A204.1 (cell line): ENCODE data around the gene RAB6B.

ENCODE experiments used
- FAIRE-seq: peaks from 2 replicates; lab custom pipeline; 2012; peaks lifted over from hg19 to GRCh38; lab: Jason Lieb, UNC

RAB6B gene

GRCh38 chr3:133895208-133896001 is at the start of gene RAB6B:
RAB6B (minus strand) TSS chr3:133895882; CDS start chr3:133895466, 416 bp downstream.
- FAIRE-seq = no peak

GRCh38 chr3:133944641-133945380 is 49.1 kb upstream of the RAB6B start:
- FAIRE-seq = no peak

- no peak for FAIRE-seq
Measured at GRCh38 chr3:133944181-133944580, 48.5 kb upstream of the RAB6B start.

- FAIRE-seq = no peak
Measured at GRCh38 chr3:133943639-133944141, 48.0 kb upstream of the RAB6B start.

DNA sequence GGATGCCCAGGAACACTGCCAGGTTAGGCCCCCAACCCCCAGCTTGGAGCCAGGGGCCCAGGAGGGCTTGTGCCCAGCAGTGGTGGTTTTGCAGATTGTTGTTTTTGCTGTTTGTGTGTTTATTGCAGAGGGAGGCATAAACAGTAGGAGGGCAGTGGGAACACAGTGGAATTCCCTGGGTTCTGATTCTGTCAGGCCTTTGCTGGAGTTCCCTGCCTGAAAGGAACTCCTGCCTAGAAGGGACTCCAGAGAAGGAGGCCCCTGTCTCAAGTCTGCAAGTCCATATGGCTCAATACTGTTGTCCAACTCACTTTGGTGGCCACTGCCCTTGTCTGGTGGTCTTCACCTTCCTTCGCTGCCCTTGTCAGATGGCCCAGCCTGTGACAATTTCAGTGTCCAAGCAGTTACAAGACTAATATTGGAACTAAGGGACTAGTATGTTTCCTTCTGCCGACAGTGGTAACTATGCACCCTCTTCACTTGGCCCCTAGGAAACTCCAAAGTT is 47.4 kb upstream of the RAB6B start:
- no peak for FAIRE-seq

DNA sequence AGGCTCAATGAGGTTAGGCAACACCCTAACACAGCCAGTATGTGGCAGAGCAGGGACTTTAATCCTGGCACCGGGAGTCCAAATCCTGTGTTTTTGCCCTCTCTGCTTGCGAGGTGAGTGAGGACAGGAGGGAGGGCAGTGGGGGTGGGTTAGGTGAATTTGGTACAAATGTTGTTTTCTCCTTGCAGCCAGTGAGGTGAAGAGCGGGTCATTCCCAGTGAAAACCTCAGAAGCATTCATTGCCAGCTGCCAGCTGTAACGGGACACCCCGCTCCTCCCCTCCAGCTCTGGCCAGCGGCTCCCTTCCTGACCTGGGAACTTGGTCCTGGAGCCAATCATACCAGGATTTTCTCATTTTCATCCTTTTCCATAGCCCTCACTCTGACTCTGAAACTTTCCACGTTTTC is 45.7 kb upstream of the RAB6B start:
- FAIRE-seq = no peak

- FAIRE-seq = no peak
Measured at GRCh38 chr3:133940536-133940935, 44.9 kb upstream of the RAB6B start.

GRCh38 chr3:133939463-133939835 is 43.8 kb upstream of the RAB6B start:
- FAIRE-seq = no peak

DNA sequence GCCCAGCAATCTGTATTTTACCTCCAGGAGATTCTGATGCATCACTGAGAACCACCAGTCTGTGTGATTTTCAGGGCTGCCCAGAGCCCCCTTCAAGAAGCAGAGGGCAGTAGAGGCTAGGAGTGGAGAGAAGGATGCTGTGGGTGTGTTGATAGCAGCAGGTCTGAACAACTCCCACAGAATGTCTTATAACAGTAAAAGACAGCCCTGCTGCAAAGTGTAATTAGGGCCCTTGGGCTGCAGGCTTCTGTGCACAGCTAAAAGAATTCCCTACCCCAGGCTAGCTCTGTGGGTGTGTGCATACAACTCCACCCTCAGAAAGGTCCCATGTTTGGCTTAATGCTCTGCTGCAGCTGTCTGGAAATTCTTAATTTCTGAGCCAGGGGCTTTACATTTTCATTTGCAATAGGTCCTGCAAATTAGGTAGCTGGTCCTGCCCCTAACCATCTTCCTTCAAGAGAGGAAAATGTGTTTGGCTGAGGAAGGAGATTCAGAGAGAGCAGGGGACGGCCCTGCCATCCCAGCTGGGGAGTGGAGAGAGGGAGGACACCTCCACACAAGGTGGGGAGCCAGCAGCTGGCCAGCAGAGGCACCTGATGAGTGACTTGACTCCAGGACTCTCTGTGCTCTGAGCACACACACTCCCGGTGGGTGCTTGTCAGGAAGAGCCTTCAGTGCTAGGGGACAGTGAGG is 43.2 kb upstream of the RAB6B start:
- no peak for FAIRE-seq

GRCh38 chr3:133937756-133938601 is 42.3 kb upstream of the RAB6B start:
- FAIRE-seq = no peak

DNA sequence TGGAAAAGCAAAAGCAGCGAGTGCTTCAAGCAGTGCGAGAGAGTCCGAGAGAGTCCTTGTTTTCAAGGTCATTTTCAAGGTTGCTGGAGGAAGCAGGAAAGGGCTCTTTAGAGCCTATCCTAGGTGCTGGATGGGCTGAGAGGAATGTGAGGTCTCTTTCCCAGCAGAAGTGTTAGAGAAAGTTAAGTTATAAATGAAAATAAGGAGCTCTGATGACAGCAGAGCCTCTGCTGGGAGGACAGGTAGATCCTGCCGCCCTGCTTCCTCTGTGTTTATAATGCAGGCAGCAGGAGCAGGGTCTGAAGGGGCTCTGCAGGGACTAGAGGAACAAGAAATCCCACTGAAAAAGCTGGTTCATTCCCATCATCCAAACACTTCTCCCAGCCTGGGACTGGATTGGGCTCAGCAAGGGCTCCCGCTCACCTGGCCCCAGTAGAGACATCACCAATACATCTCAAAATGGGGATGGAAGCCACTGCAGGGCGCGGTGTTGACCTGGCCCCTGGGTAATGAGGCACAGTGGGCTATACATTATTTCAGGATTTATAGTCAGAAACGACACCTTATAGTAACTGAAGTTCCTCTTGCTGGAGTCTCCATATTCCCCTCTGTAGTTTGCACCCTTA is 41.5 kb upstream of the RAB6B start:
- FAIRE-seq = no peak

GRCh38 chr3:133935843-133936769 is 40.4 kb upstream of the RAB6B start:
- FAIRE-seq = no peak

- FAIRE-seq = no peak
Measured at GRCh38 chr3:133934996-133935842, 39.5 kb upstream of the RAB6B start.

DNA sequence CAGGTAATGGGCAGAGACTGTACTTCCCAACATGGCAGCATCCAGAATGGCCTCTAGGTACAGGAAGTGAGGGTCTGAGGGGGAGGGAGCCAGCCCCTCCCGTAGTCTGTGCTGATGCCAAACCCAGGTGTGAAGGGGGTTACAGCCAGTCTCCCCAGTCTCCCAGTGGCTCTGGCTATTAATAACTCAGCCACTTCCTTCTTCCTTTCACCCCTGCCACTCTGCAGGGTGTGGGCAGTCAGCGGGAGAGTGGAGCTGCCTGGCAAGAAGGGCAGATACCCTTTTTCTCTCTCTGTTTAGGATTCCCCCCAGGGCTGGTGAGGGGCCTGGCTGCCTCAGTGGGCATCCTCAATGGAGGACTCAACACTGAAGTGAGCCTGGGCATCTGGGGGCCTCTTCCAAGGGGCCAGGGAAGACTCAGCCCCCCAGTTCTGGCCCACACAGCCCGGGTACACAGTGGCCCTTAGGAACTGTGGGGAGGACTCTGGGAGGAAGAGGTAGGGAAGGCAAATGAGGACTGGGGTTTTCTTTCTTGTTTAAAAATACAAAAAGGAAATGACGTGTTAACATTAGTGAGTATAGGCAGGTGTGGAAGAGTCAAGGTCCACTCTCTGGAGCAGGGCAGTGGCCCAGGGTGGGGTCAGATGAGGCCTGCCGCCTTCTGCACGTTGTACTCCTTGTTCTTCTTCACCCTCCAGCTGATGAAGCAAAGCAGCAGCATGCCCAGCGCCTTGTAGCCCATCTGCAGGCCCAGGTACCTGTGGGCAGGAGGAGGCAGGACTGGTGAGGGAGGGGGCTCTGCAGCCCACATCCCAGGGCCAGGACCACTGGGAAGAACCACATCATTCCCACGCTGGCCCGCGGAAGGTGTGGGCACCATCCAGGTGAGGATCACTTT is 38.6 kb upstream of the RAB6B start:
- no peak for FAIRE-seq

DNA sequence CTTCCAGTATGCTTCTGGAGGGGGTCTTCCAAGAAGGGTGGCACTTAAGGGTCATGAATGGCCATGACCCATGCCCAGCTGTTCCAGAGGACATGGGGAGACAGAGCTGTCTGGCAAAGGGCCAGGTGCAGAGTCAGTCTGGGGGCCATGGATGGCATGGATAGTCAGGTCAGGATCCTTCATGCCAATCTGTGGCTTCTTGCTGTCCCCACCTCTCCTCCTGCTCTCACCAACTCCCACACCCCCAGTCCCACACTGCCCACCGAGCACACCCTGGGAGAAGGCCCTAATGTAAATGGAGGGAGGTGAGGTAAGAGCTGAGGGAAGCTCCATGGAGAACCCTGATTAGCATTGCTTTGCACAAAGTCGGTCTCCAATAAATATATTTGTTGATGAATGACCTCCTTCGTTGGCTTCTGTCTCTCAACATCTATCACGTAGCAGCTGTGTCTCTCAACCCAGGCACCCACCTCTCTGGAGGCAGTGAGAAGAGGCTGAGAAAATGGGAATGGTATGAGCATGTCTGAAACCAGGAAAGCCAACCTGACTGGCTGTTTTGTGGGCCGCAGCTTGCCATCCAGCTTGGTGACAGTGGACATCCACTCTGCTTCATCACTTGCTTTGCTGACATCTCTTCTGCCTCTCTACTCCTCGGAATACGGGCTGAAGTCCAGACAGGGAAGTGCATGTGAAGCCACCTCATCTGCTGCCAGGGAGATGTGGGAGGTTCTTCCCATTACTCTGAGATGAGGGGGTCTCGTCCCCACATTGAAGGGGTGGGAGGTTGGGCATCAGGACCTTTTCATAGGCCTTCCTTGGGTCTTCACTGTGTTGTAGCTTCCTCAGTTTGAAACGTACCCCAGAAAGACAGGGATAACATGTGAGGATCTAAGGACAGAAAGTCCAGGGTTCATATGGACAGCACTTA is 37.7 kb upstream of the RAB6B start:
- FAIRE-seq = no peak

DNA sequence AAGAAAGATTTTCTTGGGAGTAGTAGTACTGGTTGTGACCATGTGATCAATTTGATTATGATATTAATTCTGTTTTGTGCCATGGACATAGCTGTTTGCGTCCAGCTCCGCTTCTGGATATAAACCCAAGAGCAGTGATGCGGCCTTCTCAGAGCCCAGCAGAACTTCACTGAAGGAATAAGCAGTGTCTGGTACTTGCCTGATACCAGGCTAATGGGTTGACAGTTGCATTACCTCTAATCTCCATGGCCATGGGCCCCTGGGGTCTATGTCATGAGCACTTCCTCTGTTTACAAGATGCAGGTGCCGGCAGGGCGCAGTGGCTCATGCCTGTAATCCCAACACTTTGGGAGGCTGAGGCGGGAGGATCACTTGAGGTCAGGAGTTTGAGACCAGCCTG is 36.3 kb upstream of the RAB6B start:
- no peak for FAIRE-seq

DNA sequence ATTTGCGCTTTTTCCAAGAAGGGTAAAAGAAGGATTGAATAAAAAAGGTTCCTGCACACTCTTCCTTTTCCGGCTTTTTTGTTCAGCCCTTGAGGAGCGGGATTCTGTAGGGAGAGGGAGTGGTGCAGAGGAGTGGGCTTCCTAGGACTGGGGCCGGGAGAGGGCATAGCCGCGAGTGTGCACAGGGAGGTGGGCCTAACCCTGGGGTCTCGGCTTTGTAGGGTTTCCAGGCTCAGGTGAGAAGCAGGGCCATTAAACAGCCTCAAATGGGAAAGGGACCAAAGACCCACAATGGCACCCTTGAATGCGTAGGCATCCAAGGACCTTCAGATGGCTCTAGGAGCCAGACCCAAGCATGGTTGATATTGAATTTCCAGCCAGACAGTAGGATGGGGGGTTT is 35.4 kb upstream of the RAB6B start:
- no peak for FAIRE-seq
